Right atrium auricular region (tissue), 2 donors: ENCODE measurements around the gene HIBCH. TPM values are rescaled to one million over a fixed set of nuclear protein-coding genes. Genes with fewer than 3 reads are reported as not detected.
"Not testable (repeated sequence)": the region's sequence is repeated elsewhere in the genome, so short reads cannot be mapped to it uniquely, and the experiment has no call there.

Experiments
- DNase-seq: peaks from one replicate; pipeline ENCODE4 v3.0.0-alpha.2; 2019; ENCODE audit warnings: low spot score
- H3K27ac ChIP-seq, 2 donors: fragments of 200-600 bp; sonication (generic); 1 replicate in 1 of 2; 2 replicates in 1 of 2; pipeline ENCODE4 v1.5.1; 2016 to 2019
- H3K27me3 ChIP-seq, 2 donors: fragments of 200-600 bp; sonication (generic); one replicate each; pipeline versions ENCODE4 v1.5.1 to v1.6.0; 2017 to 2019
- H3K36me3 ChIP-seq: fragments of 200-600 bp; sonication (generic); one replicate; pipeline ENCODE4 v1.5.1; 2016
- H3K4me1 ChIP-seq, 2 donors: fragments of 200-600 bp; sonication (generic); one replicate each; pipeline versions ENCODE4 v1.5.1 to v1.6.0; 2017 to 2019
- H3K4me3 ChIP-seq, 2 donors: fragments of 200-600 bp; sonication (generic); 1 replicate in 1 of 2; 2 replicates in 1 of 2; pipeline ENCODE4 v1.5.1; 2017 to 2019; ENCODE audit warnings: mild to moderate bottlenecking in 1 of 2, moderate library complexity in 1 of 2
- H3K9me3 ChIP-seq, 2 donors: fragments of 200-600 bp; sonication (generic); one replicate each; pipeline ENCODE4 v1.5.1; 2019
- CTCF ChIP-seq, 2 donors: fragments of 200-600 bp; sonication (generic); IDR thresholded peaks; one replicate each; pipeline ENCODE4 v1.5.1; 2019; ENCODE audit warnings: antibody characterized with exemption in 2 of 2
- total RNA-seq, 2 donors: library from RNA; depleted of rRNA; stranded (reverse); fragments of >200 nt; gene quantifications; one replicate each; pipeline ENCODE4 v1.1.0, GENCODE V29; 2016

HIBCH gene
- total RNA-seq, 2 donors from 2014 or later, result 11.9 to 17.6 TPM

- Histone ChIP-seq H3K9me3 (no peaks in the 10 kb centered on the region), H3K27ac (no peak overlapping the region), H3K4me1 (peaks cover 0 to 13% of the 10 kb centered on the region in 2 donors), H3K27me3 (no peaks in the 10 kb centered on the region), H3K4me3 (no peak overlapping the region), H3K36me3 (no peaks in the 10 kb centered on the region)
- no peak for TF ChIP-seq CTCF (IDR thresholded peaks at IDR 0.05)
- DNase-seq, result no peak
Measured at GRCh38 chr2:190339394-190339793, 19.8 kb upstream of the HIBCH start.

- no peak overlapping the region for H3K4me3 ChIP-seq
- H3K4me1 ChIP-seq, result peaks cover 0 to 17% of the 10 kb centered on the region in 2 donors
- H3K27ac ChIP-seq, result no peak overlapping the region
- no peaks in the 10 kb centered on the region for H3K36me3 ChIP-seq
- H3K27me3 ChIP-seq, result no peaks in the 10 kb centered on the region
- H3K9me3 ChIP-seq, result no peaks in the 10 kb centered on the region
- peak in 1 of 2 donors; percentile 31 for TF ChIP-seq CTCF (IDR thresholded peaks at IDR 0.05)
- no peak for DNase-seq
Measured at GRCh38 chr2:190338453-190338852, 18.8 kb upstream of the HIBCH start.

- peaks cover 0 to 7% of the 10 kb centered on the region in 2 donors for H3K4me1 ChIP-seq
- H3K27ac ChIP-seq, result no peak overlapping the region
- TF ChIP-seq CTCF (IDR thresholded peaks at IDR 0.05), result no peak
- no peak for DNase-seq
- no peaks in the 10 kb centered on the region for H3K36me3 ChIP-seq
- no peak overlapping the region for H3K4me3 ChIP-seq
- H3K27me3 ChIP-seq, result no peaks in the 10 kb centered on the region
- H3K9me3 ChIP-seq, result no peaks in the 10 kb centered on the region
Measured at GRCh38 chr2:190336420-190336819, 16.8 kb upstream of the HIBCH start.

GRCh38 chr2:190335584-190335983 lies 16.0 kb upstream of the HIBCH start:
- H3K36me3 ChIP-seq, H3K4me3 ChIP-seq, H3K4me1 ChIP-seq, H3K9me3 ChIP-seq, H3K27me3 ChIP-seq, H3K27ac ChIP-seq, DNase-seq: not testable (repeated sequence)

GRCh38 chr2:190335225-190335559 lies 15.6 kb upstream of the HIBCH start:
- H3K9me3 ChIP-seq, result no peaks in the 10 kb centered on the region
- H3K27me3 ChIP-seq, result no peaks in the 10 kb centered on the region
- DNase-seq, result no peak
- H3K27ac ChIP-seq, result no peak overlapping the region
- no peak for TF ChIP-seq CTCF (IDR thresholded peaks at IDR 0.05)
- peaks cover 0 to 7% of the 10 kb centered on the region in 2 donors for H3K4me1 ChIP-seq
- H3K36me3 ChIP-seq, result no peaks in the 10 kb centered on the region
- H3K4me3 ChIP-seq, result no peak overlapping the region

DNA sequence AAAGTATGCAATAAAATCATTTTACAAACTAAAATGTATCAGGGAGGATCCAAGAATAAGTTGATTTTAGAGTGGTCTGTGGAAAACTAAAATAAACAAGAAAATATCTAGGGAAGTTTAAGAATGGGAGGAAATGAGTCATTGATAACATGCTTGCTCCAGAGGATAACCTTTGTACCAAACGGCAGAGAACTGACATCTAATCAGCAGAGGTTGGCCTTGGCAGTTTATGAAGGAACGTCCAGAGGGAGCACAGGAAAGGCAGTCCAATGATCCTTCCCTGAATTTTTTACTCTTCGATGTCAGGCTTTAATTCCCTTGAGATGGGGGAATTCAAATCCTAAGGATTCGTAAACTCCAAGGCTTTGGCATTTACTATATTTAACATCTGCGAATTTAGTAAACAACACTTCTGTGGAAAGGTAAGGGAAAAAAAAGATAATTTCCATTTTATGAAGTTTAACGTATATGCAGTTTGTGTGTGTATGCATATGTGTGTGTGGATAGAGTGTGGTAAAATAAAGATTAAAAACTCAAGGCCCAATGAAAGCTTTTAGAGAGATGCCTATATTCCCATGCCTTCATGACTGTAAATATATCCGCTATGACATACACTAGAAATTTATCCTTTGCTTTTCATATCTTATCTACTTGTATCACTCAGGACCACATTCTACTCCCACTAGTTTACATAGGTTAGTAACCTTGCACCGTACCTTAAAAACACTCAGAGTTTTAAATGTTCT lies 15.0 kb upstream of the HIBCH start:
- H3K36me3 ChIP-seq, result no peaks in the 10 kb centered on the region
- peak overlapping the region in 1 of 2 donors; percentile 53 for H3K27ac ChIP-seq
- H3K4me1 ChIP-seq, result peaks cover 0 to 7% of the 10 kb centered on the region in 2 donors
- no peak for DNase-seq
- H3K27me3 ChIP-seq, result no peaks in the 10 kb centered on the region
- H3K4me3 ChIP-seq, result no peak overlapping the region
- no peaks in the 10 kb centered on the region for H3K9me3 ChIP-seq
- no peak for TF ChIP-seq CTCF (IDR thresholded peaks at IDR 0.05)
